Thyroid gland (tissue), 4 donors: ENCODE results near the gene BRD2.

Source experiments
- POLR2A ChIP-seq, 2 donors: fragments of 450-650 bp; IDR thresholded peaks; one replicate each; pipeline ENCODE4 v1.6.1; 2017; ENCODE audit warnings: antibody characterized with exemption in 2 of 2, mild to moderate bottlenecking in 2 of 2, moderate library complexity in 1 of 2
- TF ChIP-seq, protein P1 (sequence below), 6 experiments: fragments of 200-600 bp in 3 of 6; fragments of 450-650 bp in 3 of 6; sonication (generic) in 3 of 6; IDR thresholded peaks; one replicate each; pipeline ENCODE4 v1.5.1; 2016 to 2019; ENCODE audit warnings: antibody characterized with exemption in 6 of 6, mild to moderate bottlenecking in 2 of 6, inconsistent platforms in 1 of 6, moderate library complexity in 1 of 6

DNA sequence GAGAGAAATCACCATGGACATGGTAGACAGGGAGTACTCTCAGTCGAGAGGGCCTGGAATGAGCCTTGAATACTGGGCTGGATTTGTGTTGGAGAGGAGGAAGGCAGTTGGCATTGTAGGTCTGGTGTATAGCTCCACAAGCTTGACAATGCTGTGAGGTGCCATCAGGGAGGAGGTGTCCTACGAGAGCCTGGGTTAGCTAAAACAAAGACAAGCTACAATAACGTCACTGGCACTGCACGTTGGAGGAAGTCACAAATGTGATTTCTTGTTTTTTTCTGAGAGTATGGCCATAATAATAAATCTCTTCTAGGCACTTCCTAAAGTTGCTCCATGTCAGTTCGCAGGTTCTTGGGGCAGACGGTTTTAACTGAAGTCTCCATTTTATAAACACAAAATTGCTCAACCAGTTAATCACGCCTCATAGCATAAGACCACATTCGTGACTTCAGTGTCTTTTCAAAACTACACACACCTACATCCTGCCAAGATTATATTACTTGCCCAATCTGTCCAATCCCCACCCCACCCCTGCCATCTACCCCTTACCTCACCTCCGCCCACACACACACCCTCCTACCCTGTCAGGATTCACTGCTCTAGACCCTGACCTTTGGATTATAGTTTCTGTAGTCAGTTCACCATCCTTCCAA lies 23.2 kb upstream of the BRD2 start:
- TF ChIP-seq, protein P1, sequence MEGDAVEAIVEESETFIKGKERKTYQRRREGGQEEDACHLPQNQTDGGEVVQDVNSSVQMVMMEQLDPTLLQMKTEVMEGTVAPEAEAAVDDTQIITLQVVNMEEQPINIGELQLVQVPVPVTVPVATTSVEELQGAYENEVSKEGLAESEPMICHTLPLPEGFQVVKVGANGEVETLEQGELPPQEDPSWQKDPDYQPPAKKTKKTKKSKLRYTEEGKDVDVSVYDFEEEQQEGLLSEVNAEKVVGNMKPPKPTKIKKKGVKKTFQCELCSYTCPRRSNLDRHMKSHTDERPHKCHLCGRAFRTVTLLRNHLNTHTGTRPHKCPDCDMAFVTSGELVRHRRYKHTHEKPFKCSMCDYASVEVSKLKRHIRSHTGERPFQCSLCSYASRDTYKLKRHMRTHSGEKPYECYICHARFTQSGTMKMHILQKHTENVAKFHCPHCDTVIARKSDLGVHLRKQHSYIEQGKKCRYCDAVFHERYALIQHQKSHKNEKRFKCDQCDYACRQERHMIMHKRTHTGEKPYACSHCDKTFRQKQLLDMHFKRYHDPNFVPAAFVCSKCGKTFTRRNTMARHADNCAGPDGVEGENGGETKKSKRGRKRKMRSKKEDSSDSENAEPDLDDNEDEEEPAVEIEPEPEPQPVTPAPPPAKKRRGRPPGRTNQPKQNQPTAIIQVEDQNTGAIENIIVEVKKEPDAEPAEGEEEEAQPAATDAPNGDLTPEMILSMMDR (IDR thresholded peaks at IDR 0.05): no peak
- no peak for TF ChIP-seq POLR2A (IDR thresholded peaks at IDR 0.05)
